ENCODE measurements around the gene VMP1. TPM values are rescaled to one million over a fixed set of nuclear protein-coding genes. Genes with fewer than 3 reads are reported as not detected.

Gene VMP1
- total RNA-seq, 1 donor from 2014 or later: 176 TPM

DNA sequence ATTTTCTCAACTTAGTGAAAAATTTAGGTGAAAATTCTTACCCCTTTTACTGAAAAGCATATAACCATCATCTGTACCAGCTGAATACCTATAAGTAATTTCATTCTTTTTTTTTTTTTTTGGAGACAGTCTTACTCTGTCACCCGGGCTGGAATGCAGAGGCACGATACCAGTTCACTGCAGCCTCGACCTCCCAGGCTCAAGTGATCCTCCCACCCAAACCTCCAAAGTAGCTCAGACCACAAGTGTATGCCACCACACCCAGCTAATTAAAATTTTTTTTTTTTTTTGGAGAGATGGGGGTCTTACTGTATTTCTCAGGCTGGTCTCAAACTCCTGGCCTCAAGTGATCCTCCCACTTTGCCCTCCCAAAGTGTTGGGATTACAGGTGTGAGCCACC, 151.5 kb downstream of the VMP1 start:
- ATAC-seq (ENCODE audit: low read depth) (no peak), DNase-seq (no peak)
- POLR2A ChIA-PET: interaction anchor here (0.6 to 2.2 kb wide), 10 partner anchors 12 to 240 kb away, joined by 3 to 21 read pairs (median 3); no protein-coding TSS in a partner anchor
- Mint-ChIP-seq H3K4me1 (peaks cover 7% of the 10 kb centered on the region), H3K4me3 (no peak overlapping the region), H3K27ac (peak overlapping the region; percentile 56), H3K27me3 (no peaks in the 10 kb centered on the region), H3K36me3 (ENCODE audit: low read depth) (peaks cover 26% of the 10 kb centered on the region), H3K9me3 (no peaks in the 10 kb centered on the region)
- TF ChIP-seq, protein P1, sequence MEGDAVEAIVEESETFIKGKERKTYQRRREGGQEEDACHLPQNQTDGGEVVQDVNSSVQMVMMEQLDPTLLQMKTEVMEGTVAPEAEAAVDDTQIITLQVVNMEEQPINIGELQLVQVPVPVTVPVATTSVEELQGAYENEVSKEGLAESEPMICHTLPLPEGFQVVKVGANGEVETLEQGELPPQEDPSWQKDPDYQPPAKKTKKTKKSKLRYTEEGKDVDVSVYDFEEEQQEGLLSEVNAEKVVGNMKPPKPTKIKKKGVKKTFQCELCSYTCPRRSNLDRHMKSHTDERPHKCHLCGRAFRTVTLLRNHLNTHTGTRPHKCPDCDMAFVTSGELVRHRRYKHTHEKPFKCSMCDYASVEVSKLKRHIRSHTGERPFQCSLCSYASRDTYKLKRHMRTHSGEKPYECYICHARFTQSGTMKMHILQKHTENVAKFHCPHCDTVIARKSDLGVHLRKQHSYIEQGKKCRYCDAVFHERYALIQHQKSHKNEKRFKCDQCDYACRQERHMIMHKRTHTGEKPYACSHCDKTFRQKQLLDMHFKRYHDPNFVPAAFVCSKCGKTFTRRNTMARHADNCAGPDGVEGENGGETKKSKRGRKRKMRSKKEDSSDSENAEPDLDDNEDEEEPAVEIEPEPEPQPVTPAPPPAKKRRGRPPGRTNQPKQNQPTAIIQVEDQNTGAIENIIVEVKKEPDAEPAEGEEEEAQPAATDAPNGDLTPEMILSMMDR (IDR thresholded peaks at IDR 0.05): no peak
- intact Hi-C loops (cut with micrococcal nuclease): loop anchor here (1.0 to 2.0 kb wide), 5 partner anchors 16 to 152 kb away; partner anchors contain the start of genes PTRH2 and VMP1
- CTCF ChIA-PET: interaction anchor here (0.6 to 3.6 kb wide), 22 partner anchors 8 to 338 kb away, joined by 3 to 32 read pairs (median 4); partner anchors contain the start of gene CLTC

GRCh38 chr17:59859444-59860025, 152.1 kb downstream of the VMP1 start:
- Mint-ChIP-seq H3K4me3 (no peak overlapping the region), H3K9me3 (no peaks in the 10 kb centered on the region), H3K4me1 (peaks cover 7% of the 10 kb centered on the region), H3K27me3 (no peaks in the 10 kb centered on the region), H3K36me3 (ENCODE audit: low read depth) (peaks cover 26% of the 10 kb centered on the region), H3K27ac (peak overlapping the region; percentile 56)
- TF ChIP-seq, protein P1 (IDR thresholded peaks at IDR 0.05): peak; percentile 36
- ATAC-seq (ENCODE audit: low read depth): peak; percentile 71
- intact Hi-C loops (cut with micrococcal nuclease): loop anchor here (1.0 to 2.0 kb wide), 5 partner anchors 17 to 152 kb away; partner anchors contain the start of genes PTRH2 and VMP1
- CTCF ChIA-PET: interaction anchor here (0.6 to 3.6 kb wide), 23 partner anchors 9 to 338 kb away, joined by 3 to 32 read pairs (median 3); partner anchors contain the start of gene CLTC
- POLR2A ChIA-PET: interaction anchor here (0.7 to 2.2 kb wide), 9 partner anchors 12 to 114 kb away, joined by 3 to 21 read pairs (median 5); no protein-coding TSS in a partner anchor
- DNase-seq: no peak

DNA sequence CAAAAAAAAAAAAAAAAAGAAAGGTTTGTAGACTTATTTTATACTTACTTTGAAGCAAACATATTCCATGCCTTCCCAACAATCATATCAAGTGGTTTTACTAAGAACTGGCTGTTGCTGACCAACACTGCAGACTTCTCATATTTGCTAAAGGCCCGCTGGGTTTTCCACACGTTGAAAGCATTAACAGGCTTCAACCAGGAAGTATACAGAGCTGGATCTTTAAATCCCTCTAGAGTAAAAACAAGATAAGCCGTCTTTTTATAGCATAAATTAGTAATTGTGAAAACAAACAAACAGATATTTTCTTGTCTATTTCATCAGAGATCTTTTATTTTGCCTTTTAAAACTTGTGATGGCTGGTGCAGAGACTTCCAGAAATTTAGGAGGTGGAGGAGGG, 156.2 kb downstream of the VMP1 start:
- POLR2A ChIA-PET: interaction anchor here (0.7 kb wide), 1 partner anchor 783 kb away, joined by 9 read pairs; no protein-coding TSS in a partner anchor
- TF ChIP-seq, protein P1 (IDR thresholded peaks at IDR 0.05): no peak
- Mint-ChIP-seq H3K27ac (no peak overlapping the region), H3K27me3 (no peaks in the 10 kb centered on the region), H3K36me3 (ENCODE audit: low read depth) (peaks cover 37% of the 10 kb centered on the region), H3K9me3 (no peaks in the 10 kb centered on the region), H3K4me1 (peaks cover 4% of the 10 kb centered on the region), H3K4me3 (no peak overlapping the region)
- intact Hi-C loops (cut with micrococcal nuclease): no loop called here
- no peak for DNase-seq
- CTCF ChIA-PET: interaction anchor here (1.1 kb wide), 1 partner anchor 121 kb away, joined by 3 read pairs; no protein-coding TSS in a partner anchor
- ATAC-seq (ENCODE audit: low read depth): no peak

DNA sequence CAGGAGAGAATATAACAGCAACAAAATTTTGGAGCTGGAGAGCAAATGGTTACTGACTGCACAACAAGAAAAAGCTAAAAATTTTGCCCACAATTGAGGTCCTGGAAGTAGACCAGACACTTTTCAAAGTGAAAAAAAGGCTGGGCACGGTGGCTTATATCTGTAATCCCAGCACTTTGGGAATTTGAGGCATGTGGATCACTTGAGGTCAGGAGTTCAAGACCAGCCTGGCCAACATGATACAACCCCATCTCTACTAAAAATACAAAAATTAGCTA, 162.4 kb downstream of the VMP1 start:
- CTCF ChIA-PET: interaction anchor here (0.6 kb wide), 1 partner anchor 123 kb away, joined by 3 read pairs; no protein-coding TSS in a partner anchor
- no peak overlapping the region for H3K27ac Mint-ChIP-seq
- no peak for DNase-seq
- POLR2A ChIA-PET: no interaction called here
- no peak for ATAC-seq (ENCODE audit: low read depth)
- H3K9me3 Mint-ChIP-seq: no peaks in the 10 kb centered on the region
- H3K4me3 Mint-ChIP-seq: no peak overlapping the region
- no peaks in the 10 kb centered on the region for H3K27me3 Mint-ChIP-seq
- intact Hi-C loops (cut with micrococcal nuclease): no loop called here
- no peaks in the 10 kb centered on the region for H3K4me1 Mint-ChIP-seq
- TF ChIP-seq, protein P1 (IDR thresholded peaks at IDR 0.05): no peak
- peaks cover 36% of the 10 kb centered on the region for H3K36me3 Mint-ChIP-seq (ENCODE audit: low read depth)

DNA sequence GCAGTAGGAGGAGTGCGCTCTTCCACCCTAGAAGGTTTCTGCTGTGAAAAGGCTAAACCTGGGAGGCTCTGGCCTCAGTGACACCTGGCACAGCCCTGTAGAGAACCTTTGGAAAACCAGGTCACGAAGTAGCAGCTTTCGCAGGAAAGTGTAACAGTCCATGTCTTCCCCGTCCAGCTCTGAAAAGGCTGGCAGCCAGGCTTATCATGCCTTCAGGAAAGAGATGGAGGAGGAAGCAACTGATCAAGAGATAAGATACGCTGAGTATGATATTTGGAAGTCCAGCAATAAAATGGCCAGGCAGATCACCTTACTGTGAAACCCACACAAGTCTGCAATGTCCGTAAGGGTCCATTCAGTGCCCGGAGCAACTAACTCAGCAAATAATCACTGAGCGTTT, 163.0 kb downstream of the VMP1 start:
- ATAC-seq (ENCODE audit: low read depth) (no peak), DNase-seq (no peak)

More for the DNA sequence above, 163.0 kb downstream of the VMP1 start:
- ChIA-PET POLR2A (no interaction called here), CTCF (interaction anchor here (0.6 kb wide), 1 partner anchor 123 kb away, joined by 3 read pairs; no protein-coding TSS in a partner anchor)
- Mint-ChIP-seq H3K27ac (no peak overlapping the region), H3K27me3 (no peaks in the 10 kb centered on the region), H3K9me3 (no peaks in the 10 kb centered on the region), H3K36me3 (ENCODE audit: low read depth) (peaks cover 35% of the 10 kb centered on the region), H3K4me3 (no peak overlapping the region), H3K4me1 (no peaks in the 10 kb centered on the region)
- intact Hi-C loops (cut with micrococcal nuclease): no loop called here
- TF ChIP-seq, protein P1 (IDR thresholded peaks at IDR 0.05): no peak
